ENCODE results near the gene B3GNT8.
A peak's percentile ranks its signal among the peaks of the same experiment; 100 is the strongest.
"Not testable (repeated sequence)": the region's sequence is repeated elsewhere in the genome, so short reads cannot be mapped to it uniquely, and the experiment has no call there.

Gene B3GNT8

GRCh38 chr19:41435936-41436673, 8.9 kb upstream of the B3GNT8 start:
- DNase-seq: no peak

- not testable (repeated sequence) for DNase-seq
Observed at GRCh38 chr19:41435376-41435775, 8.2 kb upstream of the B3GNT8 start.

GRCh38 chr19:41434450-41434849, 7.3 kb upstream of the B3GNT8 start:
- no peak for DNase-seq

- no peak for DNase-seq
Observed at GRCh38 chr19:41433171-41433570, 6.0 kb upstream of the B3GNT8 start.

- DNase-seq: peak; percentile 43
Observed at GRCh38 chr19:41431426-41432386, 4.5 kb upstream of the B3GNT8 start.

GRCh38 chr19:41430922-41431321, 3.7 kb upstream of the B3GNT8 start:
- no peak for DNase-seq

GRCh38 chr19:41428481-41428859, 1.3 kb upstream of the B3GNT8 start:
- no peak for DNase-seq

GRCh38 chr19:41427647-41428480, 690 bp upstream of the B3GNT8 start:
- peak; percentile 72 for DNase-seq

- DNase-seq: no peak
Observed at GRCh38 chr19:41426116-41426841, 895 bp downstream of the B3GNT8 start.

- no peak for DNase-seq
Observed at GRCh38 chr19:41425174-41426115, 1.7 kb downstream of the B3GNT8 start.

- DNase-seq: no peak
Observed at GRCh38 chr19:41424335-41425173, 2.6 kb downstream of the B3GNT8 start.

- no peak for DNase-seq
Observed at GRCh38 chr19:41422955-41423354, 4.2 kb downstream of the B3GNT8 start.

GRCh38 chr19:41422456-41422855, 4.7 kb downstream of the B3GNT8 start:
- no peak for DNase-seq

GRCh38 chr19:41421973-41422372, 5.2 kb downstream of the B3GNT8 start:
- DNase-seq: no peak

- peak; percentile 86 for DNase-seq
Observed at GRCh38 chr19:41421314-41421713, 5.9 kb downstream of the B3GNT8 start.

- no peak for DNase-seq
Observed at GRCh38 chr19:41420101-41420880, 6.9 kb downstream of the B3GNT8 start.

- peak; percentile 86 for DNase-seq
Observed at GRCh38 chr19:41416194-41416674, 10.9 kb downstream of the B3GNT8 start.

GRCh38 chr19:41415154-41415571, 12.0 kb downstream of the B3GNT8 start:
- peak; percentile 93 for DNase-seq

- DNase-seq: no peak
Observed at GRCh38 chr19:41414461-41414860, 12.7 kb downstream of the B3GNT8 start.
